Endothelial cell of umbilical vein (primary cell): Measurements from ENCODE around the gene C20orf144. TPM values are rescaled to one million over a fixed set of nuclear protein-coding genes. Genes with fewer than 3 reads are reported as not detected.

ENCODE experiments used
- BruUV-seq: library from RNA; stranded (reverse); fragments of 400-500 nt; replicated peaks from 2 replicates; lab custom pipeline; 2021; lab: Mats Ljungman, UMichigan
- CTCF ChIA-PET: fragments of 300-600, 350-600 bp; sonication (Branson Sonifier 250); formaldehyde crosslinking; loops from one replicate; lab custom pipeline; 2021; ENCODE audit warnings: antibody characterized with exemption, inconsistent platforms; lab: Charles Lee
- POLR2A ChIA-PET: fragments of 300-600, 350-600 bp; sonication (Branson Sonifier 250); formaldehyde crosslinking; loops from one replicate; lab custom pipeline; 2021; ENCODE audit warnings: antibody characterized with exemption, inconsistent platforms; lab: Charles Lee
- DNase-seq: peaks from one replicate; pipeline ENCODE4 v3.0.0-alpha.2; 2011; ENCODE audit warnings: low read depth, low spot score
- FAIRE-seq: peaks from 2 replicates; lab custom pipeline; 2011; peaks lifted over from hg19 to GRCh38; lab: Jason Lieb, UNC
- H2AFZ ChIP-seq: 2 replicates; pipeline ENCODE4 v1.6.0; 2012; ENCODE audit warnings: low read depth, low read length, control low read depth, inconsistent platforms
- H3K27ac ChIP-seq: 2 replicates; pipeline ENCODE4 v1.5.1; 2011; ENCODE audit warnings: low read depth, mild to moderate bottlenecking, control low read depth, low read length, moderate library complexity; ENCODE audit not compliant: insufficient read depth
- H3K27me3 ChIP-seq, 2 experiments: 2 replicates each; pipeline versions ENCODE4 v1.6.0 to v1.6.1; 2011; ENCODE audit warnings: low read length in 2 of 2, mixed read lengths in 1 of 2; ENCODE audit not compliant: control insufficient read depth in 2 of 2, insufficient read depth in 2 of 2
- H3K36me3 ChIP-seq, 2 experiments: 2 replicates in 1 of 2; 3 replicates in 1 of 2; pipeline ENCODE4 v1.5.1; 2011; ENCODE audit warnings: low read length in 2 of 2, mild to moderate bottlenecking in 1 of 2, moderate library complexity in 1 of 2; ENCODE audit not compliant: control insufficient read depth in 2 of 2, insufficient read depth in 2 of 2; ENCODE audit errors: extremely low read depth in 1 of 2
- H3K4me1 ChIP-seq: 3 replicates; pipeline ENCODE4 v1.5.1; 2011; ENCODE audit warnings: mild to moderate bottlenecking, low read length; ENCODE audit not compliant: control insufficient read depth, insufficient read depth; ENCODE audit errors: extremely low read depth
- H3K4me2 ChIP-seq: 2 replicates; pipeline ENCODE4 v1.6.1; 2011; ENCODE audit warnings: low read length, control low read depth, mixed read lengths; ENCODE audit not compliant: insufficient read depth
- H3K4me3 ChIP-seq, 3 experiments: fragments of 200-600 bp in 1 of 3; sonication (generic), shearing (Covaris generic) in 1 of 3; replicated peaks in 1 of 3; 2 replicates each; pipeline ENCODE4 v1.5.1; 2011 to 2016; ENCODE audit warnings: control low read depth in 3 of 3, low read length in 3 of 3, mild to moderate bottlenecking in 2 of 3, inconsistent platforms in 1 of 3, low read depth in 1 of 3, moderate library complexity in 1 of 3; ENCODE audit not compliant: insufficient read depth in 1 of 3
- H3K79me2 ChIP-seq: 2 replicates; pipeline ENCODE4 v1.6.0; 2012; ENCODE audit warnings: low read length, inconsistent platforms; ENCODE audit not compliant: control insufficient read depth, insufficient read depth
- H3K9ac ChIP-seq: replicated peaks from 2 replicates; pipeline ENCODE3; 2011; ENCODE audit warnings: low read length, control low read depth; ENCODE audit not compliant: insufficient read depth; ENCODE audit errors: extremely low read depth
- H3K9me1 ChIP-seq: replicated peaks from 3 replicates; pipeline ENCODE4 v1.6.0; 2011; ENCODE audit warnings: mild to moderate bottlenecking, low read length; ENCODE audit not compliant: control insufficient read depth, insufficient read depth; ENCODE audit errors: extremely low read depth
- H3K9me3 ChIP-seq: replicated peaks from 2 replicates; pipeline ENCODE4 v1.5.1; 2012; ENCODE audit warnings: low read length, inconsistent platforms; ENCODE audit not compliant: control insufficient read depth, insufficient read depth
- H4K20me1 ChIP-seq: replicated peaks from 2 replicates; pipeline ENCODE3; 2011; ENCODE audit warnings: mild to moderate bottlenecking, low read length; ENCODE audit not compliant: control insufficient read depth, insufficient read depth; ENCODE audit errors: extremely low read depth
- CTCF ChIP-seq, 2 donors: IDR thresholded peaks; 1 replicate in 1 of 2; 2 replicates in 1 of 2; pipeline ENCODE4 v1.5.1; 2011; ENCODE audit warnings: low read length in 2 of 2, mild to moderate bottlenecking in 2 of 2, moderate library complexity in 2 of 2, control low read depth in 1 of 2, inconsistent platforms in 1 of 2, low read depth in 1 of 2; ENCODE audit not compliant: insufficient read depth in 1 of 2; ENCODE audit errors: extremely low read depth in 1 of 2
- EZH2 ChIP-seq: IDR thresholded peaks from 2 replicates; pipeline ENCODE4 v1.6.1; 2012; ENCODE audit warnings: borderline replicate concordance, low read depth, mild to moderate bottlenecking, moderate library complexity, low read length, inconsistent platforms; ENCODE audit not compliant: severe bottlenecking
- FOS ChIP-seq: IDR thresholded peaks from 2 replicates; pipeline ENCODE4 v1.6.1; 2011; ENCODE audit warnings: mild to moderate bottlenecking, low read length, moderate library complexity, borderline replicate concordance; ENCODE audit not compliant: insufficient read depth
- GATA2 ChIP-seq: IDR thresholded peaks from 2 replicates; pipeline ENCODE4 v1.7.0; 2011; ENCODE audit warnings: low read depth, mild to moderate bottlenecking, moderate library complexity, mixed read lengths, low read length; ENCODE audit not compliant: insufficient read length, insufficient read depth
- JUN ChIP-seq: IDR thresholded peaks from 2 replicates; pipeline ENCODE4 v1.6.1; 2011; ENCODE audit warnings: borderline replicate concordance, low read depth; ENCODE audit not compliant: insufficient read length, insufficient read depth
- MAX ChIP-seq: IDR thresholded peaks from 2 replicates; pipeline ENCODE4 v1.6.1; 2011; ENCODE audit not compliant: insufficient read depth, insufficient read length
- MYC ChIP-seq: IDR thresholded peaks from one replicate; pipeline ENCODE4 v1.6.1; 2011; ENCODE audit warnings: mild to moderate bottlenecking, low read depth, low read length
- POLR2A ChIP-seq: IDR thresholded peaks from 2 replicates; pipeline ENCODE4 v1.6.1; 2012; ENCODE audit warnings: low read depth, mild to moderate bottlenecking, control low read depth, low read length
- POLR2AphosphoS5 ChIP-seq: IDR thresholded peaks from 2 replicates; pipeline ENCODE4 v1.6.1; 2012; ENCODE audit warnings: low read depth, mild to moderate bottlenecking, control low read depth, low read length, moderate library complexity; ENCODE audit not compliant: insufficient read depth
- dilution Hi-C: fragments of 300-500 bp; cut with MboI; formaldehyde crosslinking; loops from one replicate; pipeline ENCODE4 v1.15.0; 2019; ENCODE audit warnings: low sequenced_read_pairs; ENCODE audit not compliant: extremely low pct_ligation_motif_present
- intact Hi-C: fragments of 100-400 bp; cut with micrococcal nuclease; formaldehyde crosslinking; loops from one replicate; pipeline ENCODE4 v1.10.0; 2022
- polyA plus RNA-seq, 4 experiments: library from polyadenylated mRNA; depleted of rRNA in 3 of 4; stranded (reverse) in 3 of 4; unstranded in 1 of 4; fragments of >200 nt; gene quantifications; 2 replicates each; pipeline versions ENCODE4 v1.2.1 to v1.2.3, GENCODE V29; 2011 to 2012; ENCODE audit warnings: missing spikeins in 1 of 4
- total RNA-seq: library from RNA; stranded (reverse); gene quantifications from 2 replicates; pipeline ENCODE4 v1.2.3, GENCODE V29; 2021

Gene C20orf144
- total and polyA plus RNA-seq, 2 donors (not counting 3 experiments of a cell fraction or from before 2014, with no cell fraction given) = not detected

- POLR2A ChIA-PET = no interaction called here
- BruUV-seq = no TSS peak
These were observed 9.6 kb downstream of the C20orf144 start for GRCh38 chr20:33671573-33672288.

GRCh38 chr20:33672426-33673113 lies 10.4 kb downstream of the C20orf144 start:
- intact Hi-C loops = no loop called here
- H3K4me2 ChIP-seq = no peak overlapping the region

More at GRCh38 chr20:33671573-33672288, 9.6 kb downstream of the C20orf144 start:
- no peak overlapping the region for H3K27ac ChIP-seq
- DNase-seq (no peak), FAIRE-seq (no peak)
- CTCF ChIA-PET = interaction anchor here (1.0 to 1.4 kb wide), 4 partner anchors 12 to 214 kb away, joined by 3 to 4 read pairs (median 4); partner anchors contain the start of gene ZNF341
- H3K4me1 ChIP-seq = peaks cover 20% of the 10 kb centered on the region
- dilution Hi-C loops = no loop called here
- H2AFZ ChIP-seq = no peak overlapping the region
- intact Hi-C loops = no loop called here
- TF ChIP-seq JUN (no peak), MYC (no peak)
- no peaks in the 10 kb centered on the region for H3K9me1 ChIP-seq
- H3K9me3 ChIP-seq = no peaks in the 10 kb centered on the region
- H3K27me3 ChIP-seq = no peaks in the 10 kb centered on the region
- H4K20me1 ChIP-seq = no peaks in the 10 kb centered on the region
- H3K4me3 ChIP-seq = no peak overlapping the region
- no peaks in the 10 kb centered on the region for H3K79me2 ChIP-seq
- no peak overlapping the region for H3K4me2 ChIP-seq
- no peak overlapping the region for H3K9ac ChIP-seq
- H3K36me3 ChIP-seq = peaks cover 0 to 2% of the 10 kb centered on the region in 2 experiments

More at GRCh38 chr20:33672426-33673113, 10.4 kb downstream of the C20orf144 start:
- FAIRE-seq (no peak), DNase-seq (no peak)
- no peak overlapping the region for H2AFZ ChIP-seq
- H3K9me1 ChIP-seq = no peaks in the 10 kb centered on the region
- no peaks in the 10 kb centered on the region for H4K20me1 ChIP-seq
- TF ChIP-seq GATA2 (no peak), FOS (no peak), CTCF (IDR thresholded peaks at IDR 0.05; ENCODE audit: extremely low read depth in 1 of 2, insufficient read depth in 1 of 2, low read depth in 1 of 2, low read length in 2 of 2) (no peak), POLR2AphosphoS5 (no peak), JUN (no peak), MAX (no peak), MYC (no peak), EZH2 (no peak), POLR2A (no peak)
- no peaks in the 10 kb centered on the region for H3K9me3 ChIP-seq
- H3K4me3 ChIP-seq = no peak overlapping the region
- no TSS peak for BruUV-seq
- no peak overlapping the region for H3K9ac ChIP-seq
- peaks cover 0 to 2% of the 10 kb centered on the region in 2 experiments for H3K36me3 ChIP-seq
- no peaks in the 10 kb centered on the region for H3K79me2 ChIP-seq
- ChIA-PET POLR2A (no interaction called here), CTCF (interaction anchor here (1.0 to 1.4 kb wide), 3 partner anchors 19 to 215 kb away, joined by 3 to 4 read pairs (median 4); partner anchors contain the start of gene ZNF341)
- H3K27me3 ChIP-seq = no peaks in the 10 kb centered on the region
- peaks cover 20% of the 10 kb centered on the region for H3K4me1 ChIP-seq
- no peak overlapping the region for H3K27ac ChIP-seq
- dilution Hi-C loops = no loop called here
